Measurements from ENCODE around the gene TTC21B.

DNA sequence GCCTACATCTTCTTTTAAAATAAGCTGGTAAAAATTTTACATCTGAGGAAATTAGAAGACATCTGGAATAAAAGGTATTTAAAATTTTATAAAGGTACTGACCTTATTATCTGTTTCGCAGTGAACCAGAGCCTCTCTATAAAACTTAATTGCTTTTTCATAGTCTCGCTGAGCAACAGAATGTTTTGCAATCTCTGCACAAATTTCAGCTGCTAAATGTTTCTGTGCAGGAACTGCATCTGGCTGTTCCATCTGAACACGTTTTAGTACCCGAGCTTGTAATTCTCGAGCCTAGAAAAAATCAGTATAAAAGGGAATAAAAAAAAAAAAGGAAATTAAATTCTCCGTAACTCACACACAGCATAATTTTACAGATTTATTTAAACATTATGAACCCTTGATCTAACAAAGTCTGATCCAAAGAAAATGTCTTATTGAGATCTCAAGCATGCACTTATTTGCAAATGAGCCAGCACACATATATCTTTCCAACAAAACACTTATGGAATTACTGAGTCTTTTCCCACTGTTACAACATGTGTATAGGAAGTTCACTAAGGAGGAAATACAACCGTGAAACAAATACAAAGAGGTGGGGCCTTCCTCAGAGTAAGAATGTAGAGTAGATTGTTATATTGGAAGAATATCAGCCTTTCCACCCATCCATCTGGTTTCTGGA lies 51.8 kb downstream of the TTC21B start:
- TF ChIP-seq ZNF317 (CRISPR knock-in tag; IDR thresholded peaks at IDR 0.05; ENCODE audit: borderline replicate concordance, low read depth) (no peak), CTCF (IDR thresholded peaks at IDR 0.05) (no peak), KAT7 (CRISPR knock-in tag; IDR thresholded peaks at IDR 0.05; ENCODE audit: borderline replicate concordance) (no peak), E2F1 (CRISPR knock-in tag; IDR thresholded peaks at IDR 0.05) (no peak), CREM (CRISPR knock-in tag; IDR thresholded peaks at IDR 0.05) (no peak), ATF2 (CRISPR knock-in tag; IDR thresholded peaks at IDR 0.05; ENCODE audit: borderline replicate concordance, low read depth) (no peak)
- TF ChIP-seq, protein P1, sequence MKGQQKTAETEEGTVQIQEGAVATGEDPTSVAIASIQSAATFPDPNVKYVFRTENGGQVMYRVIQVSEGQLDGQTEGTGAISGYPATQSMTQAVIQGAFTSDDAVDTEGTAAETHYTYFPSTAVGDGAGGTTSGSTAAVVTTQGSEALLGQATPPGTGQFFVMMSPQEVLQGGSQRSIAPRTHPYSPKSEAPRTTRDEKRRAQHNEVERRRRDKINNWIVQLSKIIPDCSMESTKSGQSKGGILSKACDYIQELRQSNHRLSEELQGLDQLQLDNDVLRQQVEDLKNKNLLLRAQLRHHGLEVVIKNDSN (CRISPR knock-in tag; IDR thresholded peaks at IDR 0.05), result no peak
